H9 (cell line): ENCODE measurements around the gene TMEM244. TPM values are rescaled to one million over a fixed set of nuclear protein-coding genes. Genes with fewer than 3 reads are reported as not detected.

ENCODE experiments used
- DNase-seq: peaks from one replicate; pipeline ENCODE4 v3.0.0-alpha.2; 2017
- H2AFZ ChIP-seq: one replicate; pipeline ENCODE4 v1.6.1; 2013; ENCODE audit warnings: mild to moderate bottlenecking, low read length, control low read depth, moderate library complexity
- H2AK5ac ChIP-seq: 2 replicates; pipeline ENCODE4 v1.6.1; 2013; ENCODE audit warnings: low read length, control low read depth, mixed read lengths; ENCODE audit not compliant: insufficient read length
- H2BK120ac ChIP-seq: one replicate; pipeline ENCODE4 v1.6.1; 2013; ENCODE audit warnings: low read depth, mild to moderate bottlenecking, low read length, control low read depth, inconsistent platforms; ENCODE audit not compliant: poor library complexity, severe bottlenecking
- H2BK12ac ChIP-seq: 2 replicates; pipeline ENCODE4 v1.6.1; 2013; ENCODE audit warnings: low read length, control low read depth, mixed read lengths, low read depth; ENCODE audit not compliant: insufficient read length
- H2BK15ac ChIP-seq: 2 replicates; pipeline ENCODE4 v1.6.1; 2013; ENCODE audit warnings: low read depth, low read length, control low read depth
- H2BK20ac ChIP-seq: one replicate; pipeline ENCODE4 v1.6.1; 2013; ENCODE audit warnings: low read depth, mild to moderate bottlenecking, low read length, control low read depth, inconsistent platforms; ENCODE audit not compliant: poor library complexity, severe bottlenecking
- H2BK5ac ChIP-seq: 2 replicates; pipeline ENCODE4 v1.6.1; 2013; ENCODE audit warnings: low read length, control low read depth, mixed read lengths; ENCODE audit not compliant: insufficient read length
- H3K14ac ChIP-seq: 2 replicates; pipeline ENCODE4 v1.6.1; 2013; ENCODE audit warnings: low read length, control low read depth; ENCODE audit not compliant: insufficient read depth
- H3K18ac ChIP-seq: 2 replicates; pipeline ENCODE4 v1.6.1; 2013; ENCODE audit warnings: low read depth, mild to moderate bottlenecking, mixed read lengths, low read length, control low read depth; ENCODE audit not compliant: insufficient read length
- H3K23ac ChIP-seq: 2 replicates; pipeline ENCODE4 v1.6.1; 2013; ENCODE audit warnings: low read length, control low read depth, mixed read lengths, low read depth; ENCODE audit not compliant: insufficient read length
- H3K23me2 ChIP-seq: 2 replicates; pipeline ENCODE4 v1.6.1; 2013; ENCODE audit warnings: low read depth, mild to moderate bottlenecking, mixed read lengths, low read length, control low read depth; ENCODE audit not compliant: insufficient read length, poor library complexity, severe bottlenecking
- H3K27ac ChIP-seq: 2 replicates; pipeline ENCODE4 v1.5.1; 2013; ENCODE audit warnings: low read length, control low read depth, mixed read lengths, low read depth; ENCODE audit not compliant: insufficient read length
- H3K27me3 ChIP-seq: 2 replicates; pipeline ENCODE4 v1.6.1; 2013; ENCODE audit warnings: low read length, control low read depth, inconsistent platforms; ENCODE audit not compliant: insufficient read depth
- H3K4ac ChIP-seq: 2 replicates; pipeline ENCODE4 v1.6.1; 2013; ENCODE audit warnings: low read depth, mild to moderate bottlenecking, control low read depth, inconsistent platforms, low read length, moderate library complexity
- H3K4me1 ChIP-seq: 2 replicates; pipeline ENCODE4 v1.6.1; 2013; ENCODE audit warnings: low read length, control low read depth, inconsistent platforms; ENCODE audit not compliant: insufficient read depth
- H3K4me2 ChIP-seq: 2 replicates; pipeline ENCODE4 v1.6.1; 2013; ENCODE audit warnings: low read length, control low read depth, mixed read lengths; ENCODE audit not compliant: insufficient read length, insufficient read depth
- H3K56ac ChIP-seq: 2 replicates; pipeline ENCODE4 v1.6.1; 2013; ENCODE audit warnings: low read depth, mild to moderate bottlenecking, mixed read lengths, low read length, control low read depth; ENCODE audit not compliant: insufficient read length
- H3K79me1 ChIP-seq: 2 replicates; pipeline ENCODE4 v1.6.1; 2013; ENCODE audit warnings: low read depth, mild to moderate bottlenecking, moderate library complexity, low read length, control low read depth, inconsistent platforms; ENCODE audit not compliant: insufficient read depth, poor library complexity, severe bottlenecking
- H3K79me2 ChIP-seq: 2 replicates; pipeline ENCODE4 v1.6.1; 2013; ENCODE audit warnings: low read length, control low read depth, inconsistent platforms; ENCODE audit not compliant: insufficient read depth
- H3K9ac ChIP-seq: 2 replicates; pipeline ENCODE4 v1.6.1; 2013; ENCODE audit warnings: low read length, control low read depth, mixed read lengths; ENCODE audit not compliant: insufficient read length; ENCODE audit errors: extremely low read depth
- H3K9me3 ChIP-seq: one replicate; pipeline ENCODE4 v1.6.1; 2013; ENCODE audit warnings: low read depth, low read length, inconsistent platforms; ENCODE audit not compliant: control insufficient read depth
- H3T11ph ChIP-seq: one replicate; pipeline ENCODE4 v1.6.1; 2013; ENCODE audit warnings: mild to moderate bottlenecking, low read length, control low read depth, inconsistent platforms
- H4K20me1 ChIP-seq: one replicate; pipeline ENCODE4 v1.6.1; 2013; ENCODE audit not compliant: control insufficient read depth, insufficient read length, insufficient read depth
- H4K5ac ChIP-seq: 2 replicates; pipeline ENCODE4 v1.6.1; 2013; ENCODE audit warnings: low read depth, mild to moderate bottlenecking, mixed read lengths, low read length, control low read depth; ENCODE audit not compliant: insufficient read length
- H4K8ac ChIP-seq: replicated peaks from 2 replicates; pipeline ENCODE4 v1.6.1; 2013; ENCODE audit warnings: low read length, control low read depth, mixed read lengths, low read depth; ENCODE audit not compliant: insufficient read length
- H4K91ac ChIP-seq: 2 replicates; pipeline ENCODE4 v1.6.1; 2013; ENCODE audit warnings: low read depth, mild to moderate bottlenecking, moderate library complexity, mixed read lengths, low read length, control low read depth; ENCODE audit not compliant: insufficient read length
- H3K27ac Mint-ChIP-seq, 3 experiments: 2 replicates in 2 of 3; 3 replicates in 1 of 3; pipeline ENCODE4 v1.8.0; 2020 to 2021; ENCODE audit warnings: mixed read lengths in 3 of 3, mild to moderate bottlenecking in 1 of 3, moderate library complexity in 1 of 3
- H3K27me3 Mint-ChIP-seq: 2 replicates; pipeline ENCODE4 v1.8.0; 2021; ENCODE audit warnings: low read depth, mild to moderate bottlenecking, moderate library complexity, mixed read lengths
- H3K36me3 Mint-ChIP-seq, 3 experiments: 2 replicates in 2 of 3; 3 replicates in 1 of 3; pipeline ENCODE4 v1.8.0; 2020 to 2021; ENCODE audit warnings: low read depth in 3 of 3, mixed read lengths in 3 of 3; ENCODE audit not compliant: insufficient read depth in 1 of 3
- H3K4me1 Mint-ChIP-seq, 2 experiments: 2 replicates each; pipeline ENCODE4 v1.8.0; 2020; ENCODE audit warnings: mixed read lengths in 2 of 2
- H3K4me3 Mint-ChIP-seq, 2 experiments: 2 replicates in 1 of 2; 3 replicates in 1 of 2; pipeline ENCODE4 v1.8.0; 2020 to 2021; ENCODE audit warnings: mild to moderate bottlenecking in 2 of 2, mixed read lengths in 2 of 2, moderate library complexity in 1 of 2
- H3K9me3 Mint-ChIP-seq, 2 experiments: 2 replicates in 1 of 2; 3 replicates in 1 of 2; pipeline ENCODE4 v1.8.0; 2020; ENCODE audit warnings: mild to moderate bottlenecking in 2 of 2, mixed read lengths in 2 of 2, moderate library complexity in 1 of 2
- CTCF ChIP-seq: fragments of 200-600 bp; sonication (generic); conservative IDR thresholded peaks from 3 replicates; pipeline ENCODE4 v1.8.0; 2021; ENCODE audit warnings: antibody characterized with exemption, mild to moderate bottlenecking
- WGBS: extraction: QIAGEN DNeasy Blood & Tissue Kit; methylation state at CpG from one replicate; pipeline ENCODE4 v1.1.7; 2013; ENCODE audit warnings: missing lambda C conversion rate, low lambda C conversion rate, mixed read lengths; ENCODE audit not compliant: insufficient read length; ENCODE audit errors: extremely low coverage; 5-methylcytosine and 5-hydroxymethylcytosine counted together
- total RNA-seq: library from RNA; stranded (reverse); gene quantifications from 2 replicates; pipeline ENCODE4 v1.2.1, GENCODE V29; 2021

The TMEM244 gene
- total RNA-seq, 1 experiment from 2014 or later, result not detected

GRCh38 chr6:129818251-129818650 is 42.9 kb downstream of the TMEM244 start:
- Histone ChIP-seq H3K4ac (no peak overlapping the region), H3K27ac (no peak overlapping the region), H2BK15ac (no peak overlapping the region), H3K79me2 (no peaks in the 10 kb centered on the region), H4K20me1 (no peaks in the 10 kb centered on the region), H3K23ac (no peak overlapping the region), H2AFZ (no peak overlapping the region), H3K56ac (no peak overlapping the region), H3K4me1 (no peaks in the 10 kb centered on the region), H2BK120ac (no peak overlapping the region), H2BK12ac (no peak overlapping the region), H3K9me3 (no peaks in the 10 kb centered on the region), H2AK5ac (no peak overlapping the region), H2BK5ac (no peak overlapping the region), H3K18ac (no peak overlapping the region), H3K27me3 (no peaks in the 10 kb centered on the region), H3K4me2 (no peak overlapping the region), H3K14ac (no peak overlapping the region), H3T11ph (no peak overlapping the region), H4K5ac (no peak overlapping the region), H2BK20ac (no peak overlapping the region), H4K8ac (no peak overlapping the region), H3K79me1 (no peaks in the 10 kb centered on the region), H3K23me2 (no peaks in the 10 kb centered on the region), H4K91ac (no peak overlapping the region), H3K9ac (no peak overlapping the region)
- H3K27me3 Mint-ChIP-seq, result no peaks in the 10 kb centered on the region
- no peak for DNase-seq
- no peaks in the 10 kb centered on the region for H3K4me1 Mint-ChIP-seq
- no peak overlapping the region for H3K4me3 Mint-ChIP-seq
- H3K9me3 Mint-ChIP-seq, result no peaks in the 10 kb centered on the region
- H3K36me3 Mint-ChIP-seq, result no peaks in the 10 kb centered on the region
- H3K27ac Mint-ChIP-seq, result no peak overlapping the region
- no CpG with 5 or more reads among the region's 2 CpGs for WGBS
- TF ChIP-seq CTCF, result no peak
